Measurements from ENCODE around the gene TEAD1. TPM values are rescaled to one million over a fixed set of nuclear protein-coding genes. Genes with fewer than 3 reads are reported as not detected.

Gene TEAD1
- polyA plus RNA-seq, 1 donor (not counting 4 experiments of a cell fraction or from before 2014, with no cell fraction given), result 32.7 TPM

- peaks cover 4% of the 10 kb centered on the region for H3K9me1 ChIP-seq (ENCODE audit: control insufficient read depth, extremely low read depth, insufficient read depth, low read length)
- H3K27ac ChIP-seq (ENCODE audit: control insufficient read depth, insufficient read depth, low read length), result peak overlapping the region; percentile 46
- peaks cover 100% of the 10 kb centered on the region for H3K79me2 ChIP-seq (ENCODE audit: control insufficient read depth, insufficient read depth, low read length)
- FAIRE-seq (no peak), DNase-seq (ENCODE audit: low read depth, low spot score) (no peak)
- dilution Hi-C loops (cut with MboI; ENCODE audit: extremely low pct_ligation_motif_present, low sequenced_read_pairs), result no loop called here
- H3K9me3 ChIP-seq (ENCODE audit: control insufficient read depth, low read depth, low read length), result no peaks in the 10 kb centered on the region
- TF ChIP-seq EZH2 (IDR thresholded peaks at IDR 0.05; ENCODE audit: low read length) (no peak), CTCF (optimal IDR thresholded peaks at IDR 0.05 in 1 of 3, IDR thresholded peaks at IDR 0.05 in 1 of 3, conservative IDR thresholded peaks at IDR 0.05 in 1 of 3; ENCODE audit: extremely low read depth in 1 of 3, insufficient read depth in 2 of 3, low read length in 3 of 3) (no peak)
- H3K27me3 ChIP-seq (ENCODE audit: control insufficient read depth, extremely low read depth, insufficient read depth, low read length), result no peaks in the 10 kb centered on the region
- peak overlapping the region; percentile 65 for H3K4me2 ChIP-seq (ENCODE audit: control insufficient read depth, extremely low read depth, insufficient read depth, low read depth, low read length)
- no peak overlapping the region for H2AFZ ChIP-seq (ENCODE audit: control insufficient read depth, low read length)
- no peak overlapping the region for H3K9ac ChIP-seq (ENCODE audit: control insufficient read depth, extremely low read depth, insufficient read depth, low read length)
- peak overlapping the region in 1 of 3 experiments; percentile 24 for H3K4me3 ChIP-seq (ENCODE audit: control insufficient read depth in 2 of 3, extremely low read depth in 1 of 3, insufficient read depth in 2 of 3, low read depth in 1 of 3, low read length in 3 of 3)
- H3K4me1 ChIP-seq (ENCODE audit: control insufficient read depth, extremely low read depth, insufficient read depth, low read length), result peaks cover 71% of the 10 kb centered on the region
- peaks cover 3% of the 10 kb centered on the region for H4K20me1 ChIP-seq (ENCODE audit: control insufficient read depth, extremely low read depth, insufficient read depth, low read length)
- H3K36me3 ChIP-seq (ENCODE audit: control insufficient read depth in 2 of 2, extremely low read depth in 1 of 2, insufficient read depth in 2 of 2, low read length in 2 of 2), result peaks cover 2 to 7% of the 10 kb centered on the region in 2 experiments
Observed at GRCh38 chr11:12686246-12687060, 12.2 kb downstream of the TEAD1 start.

GRCh38 chr11:12687216-12687623, 13.0 kb downstream of the TEAD1 start:
- H4K20me1 ChIP-seq (ENCODE audit: control insufficient read depth, extremely low read depth, insufficient read depth, low read length), result peaks cover 3% of the 10 kb centered on the region
- FAIRE-seq (no peak), DNase-seq (ENCODE audit: low read depth, low spot score) (no peak)
- H3K36me3 ChIP-seq (ENCODE audit: control insufficient read depth in 2 of 2, extremely low read depth in 1 of 2, insufficient read depth in 2 of 2, low read length in 2 of 2), result peaks cover 2 to 3% of the 10 kb centered on the region in 2 experiments
- dilution Hi-C loops (cut with MboI; ENCODE audit: extremely low pct_ligation_motif_present, low sequenced_read_pairs), result no loop called here
- H2AFZ ChIP-seq (ENCODE audit: control insufficient read depth, low read length), result no peak overlapping the region
- H3K27ac ChIP-seq (ENCODE audit: control insufficient read depth, insufficient read depth, low read length), result no peak overlapping the region
- H3K9me3 ChIP-seq (ENCODE audit: control insufficient read depth, low read depth, low read length), result no peaks in the 10 kb centered on the region
- H3K4me2 ChIP-seq (ENCODE audit: control insufficient read depth, extremely low read depth, insufficient read depth, low read depth, low read length), result peak overlapping the region; percentile 65
- no peak for TF ChIP-seq EZH2 (IDR thresholded peaks at IDR 0.05; ENCODE audit: low read length)
- no peak for TF ChIP-seq CTCF (optimal IDR thresholded peaks at IDR 0.05 in 1 of 3, IDR thresholded peaks at IDR 0.05 in 1 of 3, conservative IDR thresholded peaks at IDR 0.05 in 1 of 3; ENCODE audit: extremely low read depth in 1 of 3, insufficient read depth in 2 of 3, low read length in 3 of 3)
- H3K27me3 ChIP-seq (ENCODE audit: control insufficient read depth, extremely low read depth, insufficient read depth, low read length), result no peaks in the 10 kb centered on the region
- peaks cover 2% of the 10 kb centered on the region for H3K9me1 ChIP-seq (ENCODE audit: control insufficient read depth, extremely low read depth, insufficient read depth, low read length)
- H3K79me2 ChIP-seq (ENCODE audit: control insufficient read depth, insufficient read depth, low read length), result peaks cover 100% of the 10 kb centered on the region
- peaks cover 79% of the 10 kb centered on the region for H3K4me1 ChIP-seq (ENCODE audit: control insufficient read depth, extremely low read depth, insufficient read depth, low read length)
- H3K9ac ChIP-seq (ENCODE audit: control insufficient read depth, extremely low read depth, insufficient read depth, low read length), result no peak overlapping the region
- no peak overlapping the region for H3K4me3 ChIP-seq (ENCODE audit: control insufficient read depth in 2 of 3, extremely low read depth in 1 of 3, insufficient read depth in 2 of 3, low read depth in 1 of 3, low read length in 3 of 3)
